OCI-LY1 (cell line): Measurements from ENCODE around the gene ADAM12.

Experiments
- EZH2 ChIP-seq: fragments of 200-600 bp; sonication (generic), shearing (Covaris generic); IDR thresholded peaks from 2 replicates; pipeline ENCODE4 v1.8.0; 2017; ENCODE audit warnings: borderline replicate concordance, mixed run types, mild to moderate bottlenecking, antibody characterized with exemption, low read length, moderate library complexity, mixed read lengths
- TF ChIP-seq, protein P1 (sequence below): fragments of 200-600 bp; sonication (generic), shearing (Covaris generic); IDR thresholded peaks from 2 replicates; pipeline ENCODE4 v1.5.1; 2017; ENCODE audit warnings: mild to moderate bottlenecking, antibody characterized with exemption, low read length, moderate library complexity, mixed read lengths

DNA sequence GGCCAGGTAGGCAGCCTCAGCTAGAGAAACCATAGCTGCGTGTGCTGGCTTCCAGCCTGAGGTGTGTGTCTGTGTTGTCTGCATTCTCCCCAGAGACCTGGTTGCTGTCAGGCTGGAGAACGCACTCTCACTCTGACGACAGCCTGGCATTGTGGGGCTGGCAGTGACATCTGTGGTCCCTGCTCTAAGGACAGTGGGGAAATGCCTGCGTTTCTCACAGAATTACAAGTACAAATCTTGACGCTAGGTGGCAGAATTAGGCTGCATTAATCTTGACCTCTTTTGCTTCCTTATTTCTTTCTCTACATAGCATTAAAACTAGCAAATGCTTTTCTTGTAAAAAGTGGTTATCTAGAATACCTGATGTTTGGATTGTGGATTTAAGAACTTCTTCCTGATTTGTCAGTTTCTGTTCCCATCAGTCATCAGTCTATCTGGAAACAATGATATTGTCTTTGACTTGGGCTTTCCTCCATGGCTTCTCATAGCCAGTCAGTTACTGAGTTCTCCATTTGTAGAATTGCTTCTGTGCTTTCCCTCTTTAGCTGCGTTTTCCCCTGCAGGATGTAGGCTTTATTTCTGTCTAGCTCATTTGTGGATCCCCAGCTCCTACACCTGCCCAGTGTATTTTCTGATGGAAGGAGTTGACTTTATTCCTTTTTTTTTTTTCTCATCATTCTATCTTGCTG is 405.9 kb downstream of the ADAM12 start:
- TF ChIP-seq, protein P1, sequence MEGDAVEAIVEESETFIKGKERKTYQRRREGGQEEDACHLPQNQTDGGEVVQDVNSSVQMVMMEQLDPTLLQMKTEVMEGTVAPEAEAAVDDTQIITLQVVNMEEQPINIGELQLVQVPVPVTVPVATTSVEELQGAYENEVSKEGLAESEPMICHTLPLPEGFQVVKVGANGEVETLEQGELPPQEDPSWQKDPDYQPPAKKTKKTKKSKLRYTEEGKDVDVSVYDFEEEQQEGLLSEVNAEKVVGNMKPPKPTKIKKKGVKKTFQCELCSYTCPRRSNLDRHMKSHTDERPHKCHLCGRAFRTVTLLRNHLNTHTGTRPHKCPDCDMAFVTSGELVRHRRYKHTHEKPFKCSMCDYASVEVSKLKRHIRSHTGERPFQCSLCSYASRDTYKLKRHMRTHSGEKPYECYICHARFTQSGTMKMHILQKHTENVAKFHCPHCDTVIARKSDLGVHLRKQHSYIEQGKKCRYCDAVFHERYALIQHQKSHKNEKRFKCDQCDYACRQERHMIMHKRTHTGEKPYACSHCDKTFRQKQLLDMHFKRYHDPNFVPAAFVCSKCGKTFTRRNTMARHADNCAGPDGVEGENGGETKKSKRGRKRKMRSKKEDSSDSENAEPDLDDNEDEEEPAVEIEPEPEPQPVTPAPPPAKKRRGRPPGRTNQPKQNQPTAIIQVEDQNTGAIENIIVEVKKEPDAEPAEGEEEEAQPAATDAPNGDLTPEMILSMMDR: peak; percentile 68
- no peak for TF ChIP-seq EZH2
